DND-41 (cell line): Measurements from ENCODE around the gene B3GNT7.
"Not testable (repeated sequence)": the region's sequence is repeated elsewhere in the genome, so short reads cannot be mapped to it uniquely, and the experiment has no call there.

Source experiments
- ATAC-seq: fragments of 200-7000 bp; cut with Tn5 transposase; 3 replicates; pipeline ENCODE4 v1.9.1; 2021; ENCODE audit warnings: low read depth; ENCODE audit not compliant: insufficient read depth
- DNase-seq: peaks from one replicate; pipeline ENCODE4 v3.0.0-alpha.2; 2020
- H2AFZ ChIP-seq: 2 replicates; pipeline ENCODE4 v1.6.0; 2012; ENCODE audit warnings: low read depth, low read length
- H3K27ac ChIP-seq: 2 replicates; pipeline ENCODE4 v1.5.1; 2012; ENCODE audit warnings: low read length, inconsistent platforms
- H3K27me3 ChIP-seq: fragments of 200-600 bp; sonication (generic); 2 replicates; pipeline ENCODE4 v1.6.0; 2012; ENCODE audit warnings: low read length, mild to moderate bottlenecking, inconsistent platforms; ENCODE audit not compliant: insufficient read depth, poor library complexity
- H3K36me3 ChIP-seq: 2 replicates; pipeline ENCODE4 v1.5.1; 2012; ENCODE audit warnings: low read length, inconsistent platforms; ENCODE audit not compliant: insufficient read depth
- H3K4me1 ChIP-seq: 2 replicates; pipeline ENCODE4 v1.5.1; 2012; ENCODE audit warnings: mild to moderate bottlenecking, low read length; ENCODE audit not compliant: insufficient read depth
- H3K4me2 ChIP-seq: 2 replicates; pipeline ENCODE4 v1.6.0; 2012; ENCODE audit warnings: mild to moderate bottlenecking, moderate library complexity, low read length, inconsistent platforms; ENCODE audit not compliant: insufficient read depth
- H3K4me3 ChIP-seq, 2 experiments: fragments of 200-600 bp in 1 of 2; shearing (Covaris generic) in 1 of 2; 2 replicates each; pipeline ENCODE4 v1.5.1; 2012 to 2016; ENCODE audit warnings: inconsistent platforms in 2 of 2, low read length in 2 of 2, mild to moderate bottlenecking in 2 of 2, low read depth in 1 of 2, moderate library complexity in 1 of 2
- H3K79me2 ChIP-seq: 2 replicates; pipeline ENCODE4 v1.6.0; 2012; ENCODE audit warnings: low read length, inconsistent platforms; ENCODE audit not compliant: insufficient read depth
- H3K9ac ChIP-seq: 2 replicates; pipeline ENCODE4 v1.6.0; 2012; ENCODE audit warnings: low read depth, mild to moderate bottlenecking, inconsistent platforms, low read length, moderate library complexity
- H3K9me3 ChIP-seq: 2 replicates; pipeline ENCODE4 v1.5.1; 2012; ENCODE audit warnings: low read length, moderate library complexity, mild to moderate bottlenecking, inconsistent platforms; ENCODE audit not compliant: insufficient read depth, severe bottlenecking
- H4K20me1 ChIP-seq: 2 replicates; pipeline ENCODE4 v1.6.0; 2012; ENCODE audit warnings: low read length; ENCODE audit not compliant: insufficient read depth
- EZH2 ChIP-seq: IDR thresholded peaks from 3 replicates; pipeline ENCODE4 v1.6.1; 2012; ENCODE audit warnings: borderline replicate concordance, low read depth, mild to moderate bottlenecking, moderate library complexity, low read length, inconsistent platforms; ENCODE audit not compliant: severe bottlenecking
- TF ChIP-seq, protein P1 (sequence below): IDR thresholded peaks from 2 replicates; pipeline ENCODE4 v1.5.1; 2012; ENCODE audit warnings: borderline replicate concordance, low read length, moderate library complexity, mild to moderate bottlenecking; ENCODE audit not compliant: poor library complexity, severe bottlenecking; ENCODE audit errors: extremely low read depth

Gene B3GNT7

GRCh38 chr2:231429152-231429551, 33.6 kb downstream of the B3GNT7 start:
- H2AFZ ChIP-seq, result no peak overlapping the region
- DNase-seq, result no peak

GRCh38 chr2:231429901-231430300, 34.4 kb downstream of the B3GNT7 start:
- DNase-seq (no peak), ATAC-seq (no peak)
- Histone ChIP-seq H3K9ac (no peak overlapping the region), H3K4me2 (no peak overlapping the region), H3K9me3 (peaks cover 8% of the 10 kb centered on the region), H3K27ac (no peak overlapping the region), H2AFZ (no peak overlapping the region), H3K4me3 (no peak overlapping the region), H4K20me1 (no peaks in the 10 kb centered on the region), H3K27me3 (no peaks in the 10 kb centered on the region), H3K36me3 (no peaks in the 10 kb centered on the region), H3K79me2 (no peaks in the 10 kb centered on the region), H3K4me1 (no peaks in the 10 kb centered on the region)
- TF ChIP-seq EZH2, result no peak
- TF ChIP-seq, protein P1, sequence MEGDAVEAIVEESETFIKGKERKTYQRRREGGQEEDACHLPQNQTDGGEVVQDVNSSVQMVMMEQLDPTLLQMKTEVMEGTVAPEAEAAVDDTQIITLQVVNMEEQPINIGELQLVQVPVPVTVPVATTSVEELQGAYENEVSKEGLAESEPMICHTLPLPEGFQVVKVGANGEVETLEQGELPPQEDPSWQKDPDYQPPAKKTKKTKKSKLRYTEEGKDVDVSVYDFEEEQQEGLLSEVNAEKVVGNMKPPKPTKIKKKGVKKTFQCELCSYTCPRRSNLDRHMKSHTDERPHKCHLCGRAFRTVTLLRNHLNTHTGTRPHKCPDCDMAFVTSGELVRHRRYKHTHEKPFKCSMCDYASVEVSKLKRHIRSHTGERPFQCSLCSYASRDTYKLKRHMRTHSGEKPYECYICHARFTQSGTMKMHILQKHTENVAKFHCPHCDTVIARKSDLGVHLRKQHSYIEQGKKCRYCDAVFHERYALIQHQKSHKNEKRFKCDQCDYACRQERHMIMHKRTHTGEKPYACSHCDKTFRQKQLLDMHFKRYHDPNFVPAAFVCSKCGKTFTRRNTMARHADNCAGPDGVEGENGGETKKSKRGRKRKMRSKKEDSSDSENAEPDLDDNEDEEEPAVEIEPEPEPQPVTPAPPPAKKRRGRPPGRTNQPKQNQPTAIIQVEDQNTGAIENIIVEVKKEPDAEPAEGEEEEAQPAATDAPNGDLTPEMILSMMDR, result no peak

More at GRCh38 chr2:231429152-231429551, 33.6 kb downstream of the B3GNT7 start:
- no peaks in the 10 kb centered on the region for H3K4me1 ChIP-seq
- ATAC-seq, result no peak
- H3K36me3 ChIP-seq, result no peaks in the 10 kb centered on the region
- H3K27me3 ChIP-seq, result no peaks in the 10 kb centered on the region
- TF ChIP-seq, protein P1, result no peak
- no peak for TF ChIP-seq EZH2
- H3K4me2 ChIP-seq, result no peak overlapping the region
- H3K79me2 ChIP-seq, result no peaks in the 10 kb centered on the region
- H3K4me3 ChIP-seq, result no peak overlapping the region
- no peak overlapping the region for H3K9ac ChIP-seq
- peaks cover 8% of the 10 kb centered on the region for H3K9me3 ChIP-seq
- no peaks in the 10 kb centered on the region for H4K20me1 ChIP-seq
- no peak overlapping the region for H3K27ac ChIP-seq

- not testable (repeated sequence) for DNase-seq, H3K27me3 ChIP-seq, H2AFZ ChIP-seq, H3K4me3 ChIP-seq, H3K27ac ChIP-seq, ATAC-seq, H3K9ac ChIP-seq, H4K20me1 ChIP-seq, H3K4me2 ChIP-seq, H3K9me3 ChIP-seq, H3K79me2 ChIP-seq, H3K36me3 ChIP-seq, H3K4me1 ChIP-seq
Observed at GRCh38 chr2:231430437-231430836, 34.9 kb downstream of the B3GNT7 start.

DNA sequence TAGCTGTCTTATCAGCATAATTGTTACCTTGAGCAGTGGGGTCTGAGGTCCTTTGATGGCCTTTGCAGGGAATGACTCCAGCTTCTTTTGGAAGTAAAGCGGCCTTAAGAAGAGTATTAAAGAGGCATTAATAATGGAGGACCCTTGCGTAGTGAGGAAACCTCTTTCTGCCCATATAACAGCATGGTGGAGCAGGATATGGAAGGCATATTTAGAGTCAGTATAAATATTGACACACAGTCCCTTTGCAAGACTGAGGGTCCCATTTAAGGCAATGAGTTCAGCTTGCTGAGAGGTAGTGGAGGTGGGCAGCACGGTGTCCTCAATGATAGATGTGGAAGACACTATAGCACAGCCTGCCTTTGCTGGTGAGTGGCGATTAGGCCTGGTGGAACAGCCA, 36.1 kb downstream of the B3GNT7 start:
- DNase-seq (no peak), ATAC-seq (no peak)
- no peak for TF ChIP-seq EZH2
- H4K20me1 ChIP-seq, result no peaks in the 10 kb centered on the region
- H3K27me3 ChIP-seq, result no peaks in the 10 kb centered on the region
- H3K79me2 ChIP-seq, result no peaks in the 10 kb centered on the region
- no peaks in the 10 kb centered on the region for H3K4me1 ChIP-seq
- H3K36me3 ChIP-seq, result no peaks in the 10 kb centered on the region
- H3K9me3 ChIP-seq, result peaks cover 8% of the 10 kb centered on the region
- no peak overlapping the region for H3K27ac ChIP-seq
- no peak overlapping the region for H2AFZ ChIP-seq
- H3K9ac ChIP-seq, result no peak overlapping the region
- H3K4me2 ChIP-seq, result no peak overlapping the region
- H3K4me3 ChIP-seq, result no peak overlapping the region
